HUES48 (cell line): ENCODE data around the gene CRYGD.
"Not testable (repeated sequence)": the region's sequence is repeated elsewhere in the genome, so short reads cannot be mapped to it uniquely, and the experiment has no call there.

Experiments
- H3K27ac ChIP-seq: one replicate; pipeline ENCODE4 v1.7.0; 2013; ENCODE audit warnings: low read depth, low read length, inconsistent platforms
- H3K27me3 ChIP-seq: 2 replicates; pipeline ENCODE4 v1.6.1; 2013; ENCODE audit warnings: mild to moderate bottlenecking, low read length; ENCODE audit not compliant: control insufficient read depth, insufficient read depth
- H3K36me3 ChIP-seq: 2 replicates; pipeline ENCODE4 v1.6.1; 2013; ENCODE audit warnings: low read length; ENCODE audit not compliant: control insufficient read depth, insufficient read depth
- H3K4me1 ChIP-seq: 2 replicates; pipeline ENCODE4 v1.6.1; 2013; ENCODE audit warnings: mild to moderate bottlenecking, low read length; ENCODE audit not compliant: control insufficient read depth, insufficient read depth
- H3K4me3 ChIP-seq: 2 replicates; pipeline ENCODE4 v1.5.1; 2013; ENCODE audit warnings: mild to moderate bottlenecking, low read depth, low read length
- H3K9ac ChIP-seq: 2 replicates; pipeline ENCODE4 v1.6.1; 2013; ENCODE audit warnings: mild to moderate bottlenecking, low read depth, low read length, moderate library complexity
- H3K9me3 ChIP-seq: 2 replicates; pipeline ENCODE4 v1.6.1; 2013; ENCODE audit warnings: low read length; ENCODE audit not compliant: control insufficient read depth, insufficient read depth

CRYGD gene

DNA sequence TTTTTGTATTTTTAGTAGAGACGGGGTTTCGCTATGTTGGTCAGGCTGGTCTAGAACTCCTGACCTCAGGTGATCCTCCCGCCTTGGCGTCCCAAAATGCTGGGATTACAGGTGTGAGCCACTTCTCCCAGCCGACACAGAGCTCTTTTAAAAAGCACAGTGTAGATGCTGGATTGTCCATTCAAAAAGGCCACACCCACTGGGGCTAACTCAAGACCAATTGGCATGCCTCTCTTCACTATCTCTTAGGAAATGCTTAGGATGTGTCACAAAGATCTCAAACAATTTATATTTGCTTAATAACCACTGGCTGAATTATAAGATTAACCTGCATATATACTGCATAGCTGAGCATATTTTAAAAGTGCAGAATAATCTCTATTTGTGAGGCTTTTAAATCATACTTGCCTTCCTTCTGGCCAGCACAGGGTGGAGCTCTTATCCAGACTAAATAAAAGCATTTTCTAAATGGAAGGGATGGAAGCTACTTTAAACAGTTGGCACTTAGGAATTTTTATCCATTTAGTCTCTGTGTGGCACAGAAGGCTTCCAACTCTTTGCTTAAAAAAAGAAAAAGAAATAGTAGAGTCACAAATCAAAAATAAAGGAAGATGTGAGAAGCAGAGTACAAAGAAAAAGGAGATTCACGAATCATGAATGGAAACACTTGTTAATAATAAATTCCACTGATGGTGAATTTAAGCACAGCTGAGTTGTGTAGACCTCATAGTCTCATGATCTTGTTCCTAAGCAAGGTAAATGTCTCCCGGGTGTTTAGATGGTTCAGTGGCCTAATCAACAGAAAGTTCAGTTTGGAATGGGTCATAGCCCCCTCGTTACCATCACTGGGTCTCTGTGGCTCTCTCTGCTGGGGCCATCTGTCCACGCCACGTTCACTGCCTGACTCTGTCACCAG, 22.4 kb downstream of the CRYGD start:
- H3K4me3 ChIP-seq, result no peak overlapping the region
- no peaks in the 10 kb centered on the region for H3K4me1 ChIP-seq
- no peaks in the 10 kb centered on the region for H3K36me3 ChIP-seq
- no peaks in the 10 kb centered on the region for H3K9me3 ChIP-seq
- H3K27me3 ChIP-seq, result no peaks in the 10 kb centered on the region
- no peak overlapping the region for H3K9ac ChIP-seq
- no peak overlapping the region for H3K27ac ChIP-seq

DNA sequence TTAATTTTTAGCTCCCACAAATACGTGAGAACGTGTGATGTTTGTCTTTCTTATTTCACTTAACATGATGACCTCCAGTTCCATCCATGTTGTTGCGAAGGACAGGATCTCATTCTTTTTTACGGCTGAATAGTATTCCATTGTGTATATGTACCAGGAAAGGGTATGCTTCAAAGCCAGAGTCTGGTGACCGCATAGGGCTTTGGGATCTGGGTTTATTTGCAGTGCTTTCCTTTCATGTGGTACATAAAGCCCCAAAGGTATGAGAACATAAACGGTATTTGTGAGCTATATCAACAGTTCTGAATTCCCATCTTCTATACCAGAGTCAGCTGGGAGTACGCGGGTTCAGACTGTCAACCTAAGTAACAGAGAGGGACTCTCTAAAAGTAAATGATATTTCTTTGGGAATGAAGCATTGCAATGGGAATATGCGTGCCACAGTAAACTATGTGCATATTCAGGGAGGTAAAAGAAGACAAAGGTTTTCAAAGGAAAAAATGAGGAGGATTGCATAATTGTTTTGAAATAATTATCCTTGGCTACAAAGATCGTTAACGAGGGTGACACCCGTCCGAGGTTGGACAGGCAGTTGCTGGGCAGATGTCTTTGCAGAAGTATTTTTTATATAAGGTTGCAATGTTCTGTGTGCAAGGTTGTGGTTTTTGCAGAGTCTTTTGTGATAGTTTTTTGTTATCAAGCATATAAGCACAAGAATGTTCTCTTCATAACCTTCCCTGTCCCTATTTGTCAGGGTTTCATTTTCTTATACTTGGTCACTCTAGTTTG, 24.4 kb downstream of the CRYGD start:
- Histone ChIP-seq H3K9me3 (no peaks in the 10 kb centered on the region), H3K36me3 (no peaks in the 10 kb centered on the region), H3K9ac (no peak overlapping the region), H3K27ac (no peak overlapping the region), H3K4me1 (no peaks in the 10 kb centered on the region), H3K27me3 (no peaks in the 10 kb centered on the region), H3K4me3 (no peak overlapping the region)

DNA sequence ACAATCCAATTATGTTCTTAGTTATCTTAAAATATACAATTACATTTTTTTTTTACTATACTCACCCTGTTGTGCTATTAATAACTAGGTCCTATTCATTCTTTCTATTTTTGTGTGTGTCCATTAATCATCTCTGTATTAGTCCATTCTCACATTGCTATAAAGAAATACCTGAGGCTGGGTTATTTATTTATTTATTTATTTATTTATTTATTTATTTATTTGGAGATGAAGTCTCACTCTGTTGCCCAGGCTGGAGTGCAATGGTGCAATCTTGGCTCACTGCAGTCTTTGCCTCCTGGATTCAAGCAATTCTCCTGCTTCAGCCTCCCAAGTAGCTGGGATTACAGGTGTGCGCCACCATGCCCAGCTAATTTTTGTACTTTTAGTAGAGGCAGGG, 25.6 kb downstream of the CRYGD start:
- not testable (repeated sequence) for H3K36me3 ChIP-seq, H3K4me1 ChIP-seq, H3K27ac ChIP-seq, H3K4me3 ChIP-seq, H3K9me3 ChIP-seq, H3K27me3 ChIP-seq, H3K9ac ChIP-seq

DNA sequence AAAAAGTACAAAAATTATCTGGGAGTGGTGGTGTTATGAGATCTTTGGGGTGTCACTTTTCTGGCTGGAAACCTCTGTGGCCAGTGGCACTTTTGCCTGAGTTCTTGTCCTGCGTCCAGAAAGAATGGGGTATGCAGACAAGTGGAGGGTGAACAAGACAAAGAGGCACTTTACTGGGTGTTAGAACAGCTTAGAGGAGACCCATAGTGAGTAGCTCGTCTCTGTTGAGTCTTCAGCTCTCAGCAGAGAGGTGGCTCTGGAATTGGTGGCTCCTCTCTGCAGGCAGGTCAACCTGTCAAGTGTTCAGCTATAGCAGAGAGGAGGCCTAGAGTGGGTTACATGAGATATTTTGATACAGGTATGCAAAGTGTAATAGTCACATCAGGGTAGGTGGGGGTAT, 26.1 kb downstream of the CRYGD start:
- H3K27me3 ChIP-seq, result no peaks in the 10 kb centered on the region
- H3K4me1 ChIP-seq, result no peaks in the 10 kb centered on the region
- no peak overlapping the region for H3K9ac ChIP-seq
- no peaks in the 10 kb centered on the region for H3K36me3 ChIP-seq
- H3K9me3 ChIP-seq, result no peaks in the 10 kb centered on the region
- no peak overlapping the region for H3K27ac ChIP-seq
- H3K4me3 ChIP-seq, result no peak overlapping the region

DNA sequence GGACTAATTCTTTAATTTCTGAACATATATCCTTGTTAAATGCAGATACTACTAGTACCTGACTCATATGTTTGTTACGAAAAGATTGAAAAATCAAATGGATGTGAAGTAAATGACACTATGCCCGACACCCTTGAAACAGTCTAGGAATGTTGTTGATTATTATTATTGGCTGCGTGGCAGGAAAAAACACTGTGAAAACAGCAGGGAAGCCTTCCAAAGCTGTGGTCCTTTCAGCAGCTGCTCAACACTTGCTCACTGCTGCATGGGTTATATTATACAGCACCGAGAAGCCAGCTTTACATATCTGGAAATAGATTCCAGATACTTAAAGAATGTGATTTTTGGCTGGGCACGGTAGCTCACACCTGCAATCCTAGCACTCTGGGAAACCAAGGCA, 26.5 kb downstream of the CRYGD start:
- H3K27ac ChIP-seq, result no peak overlapping the region
- no peak overlapping the region for H3K4me3 ChIP-seq
- no peaks in the 10 kb centered on the region for H3K27me3 ChIP-seq
- H3K4me1 ChIP-seq, result no peaks in the 10 kb centered on the region
- no peaks in the 10 kb centered on the region for H3K36me3 ChIP-seq
- no peaks in the 10 kb centered on the region for H3K9me3 ChIP-seq
- H3K9ac ChIP-seq, result no peak overlapping the region

DNA sequence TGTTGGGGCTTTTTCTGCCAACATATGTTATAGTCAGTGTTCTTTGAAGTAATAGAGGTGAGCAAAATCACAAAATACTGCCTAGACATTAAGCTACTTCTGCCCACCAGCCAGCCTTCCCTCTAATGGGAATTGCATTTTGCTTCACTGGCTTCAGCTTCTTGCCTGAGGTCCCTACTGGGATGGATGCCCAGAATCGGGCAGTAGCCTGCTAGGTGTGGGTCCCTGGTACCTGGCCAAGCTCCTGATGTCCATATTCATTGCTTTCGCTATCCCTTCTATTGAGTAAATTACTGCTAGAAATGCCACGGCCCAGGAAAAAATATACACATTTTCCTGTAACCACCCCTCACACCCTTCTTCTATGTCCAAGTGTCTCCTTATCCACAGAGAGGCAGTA, 27.0 kb downstream of the CRYGD start:
- no peak overlapping the region for H3K27ac ChIP-seq
- no peaks in the 10 kb centered on the region for H3K9me3 ChIP-seq
- H3K36me3 ChIP-seq, result no peaks in the 10 kb centered on the region
- H3K9ac ChIP-seq, result no peak overlapping the region
- H3K4me1 ChIP-seq, result no peaks in the 10 kb centered on the region
- H3K27me3 ChIP-seq, result no peaks in the 10 kb centered on the region
- H3K4me3 ChIP-seq, result no peak overlapping the region

DNA sequence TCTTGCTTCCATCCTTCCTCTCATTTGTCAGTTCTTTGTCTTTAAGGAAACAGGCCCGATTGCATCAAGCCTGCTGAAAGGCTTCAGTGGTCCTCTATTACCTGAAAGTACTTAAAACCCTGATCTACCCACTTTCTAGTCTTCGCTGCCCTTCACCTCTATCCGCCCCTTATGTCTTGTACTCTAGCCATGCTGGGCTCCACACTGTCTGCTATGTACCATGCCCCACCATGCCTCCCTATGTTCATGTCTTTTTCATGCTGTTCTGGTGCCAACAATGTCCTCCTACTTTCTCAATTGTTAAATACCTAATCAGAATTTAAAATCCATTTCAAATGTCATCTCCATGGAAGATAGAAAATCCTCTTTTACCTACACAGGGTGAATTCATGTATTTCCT, 28.2 kb downstream of the CRYGD start:
- Histone ChIP-seq H3K4me3 (no peak overlapping the region), H3K27ac (no peak overlapping the region), H3K4me1 (no peaks in the 10 kb centered on the region)

DNA sequence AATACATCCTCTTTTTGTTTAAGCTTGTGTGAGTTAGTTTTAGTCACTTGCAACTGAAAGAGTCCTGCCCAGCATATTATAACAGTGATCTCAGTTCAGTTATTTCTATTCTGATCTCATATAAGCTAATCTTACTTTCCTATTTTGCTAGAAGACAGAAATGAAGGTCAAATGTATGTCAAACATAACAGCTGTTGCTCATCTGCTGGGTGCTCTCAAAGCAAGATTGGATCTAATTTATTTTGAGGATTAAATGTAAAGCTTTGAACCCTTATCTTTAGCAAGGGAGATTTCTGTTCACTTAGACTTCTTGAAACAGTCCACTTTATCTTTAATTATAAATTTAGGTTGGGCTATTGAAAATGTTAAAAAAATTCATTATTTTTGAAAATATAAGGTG, 31.2 kb downstream of the CRYGD start:
- Histone ChIP-seq H3K4me1 (no peaks in the 10 kb centered on the region), H3K27ac (no peak overlapping the region), H3K9me3 (no peaks in the 10 kb centered on the region), H3K36me3 (no peaks in the 10 kb centered on the region), H3K27me3 (no peaks in the 10 kb centered on the region), H3K9ac (no peak overlapping the region), H3K4me3 (no peak overlapping the region)

More for the DNA sequence above, 28.2 kb downstream of the CRYGD start:
- no peaks in the 10 kb centered on the region for H3K9me3 ChIP-seq
- no peaks in the 10 kb centered on the region for H3K36me3 ChIP-seq
- H3K27me3 ChIP-seq, result no peaks in the 10 kb centered on the region
- H3K9ac ChIP-seq, result no peak overlapping the region

DNA sequence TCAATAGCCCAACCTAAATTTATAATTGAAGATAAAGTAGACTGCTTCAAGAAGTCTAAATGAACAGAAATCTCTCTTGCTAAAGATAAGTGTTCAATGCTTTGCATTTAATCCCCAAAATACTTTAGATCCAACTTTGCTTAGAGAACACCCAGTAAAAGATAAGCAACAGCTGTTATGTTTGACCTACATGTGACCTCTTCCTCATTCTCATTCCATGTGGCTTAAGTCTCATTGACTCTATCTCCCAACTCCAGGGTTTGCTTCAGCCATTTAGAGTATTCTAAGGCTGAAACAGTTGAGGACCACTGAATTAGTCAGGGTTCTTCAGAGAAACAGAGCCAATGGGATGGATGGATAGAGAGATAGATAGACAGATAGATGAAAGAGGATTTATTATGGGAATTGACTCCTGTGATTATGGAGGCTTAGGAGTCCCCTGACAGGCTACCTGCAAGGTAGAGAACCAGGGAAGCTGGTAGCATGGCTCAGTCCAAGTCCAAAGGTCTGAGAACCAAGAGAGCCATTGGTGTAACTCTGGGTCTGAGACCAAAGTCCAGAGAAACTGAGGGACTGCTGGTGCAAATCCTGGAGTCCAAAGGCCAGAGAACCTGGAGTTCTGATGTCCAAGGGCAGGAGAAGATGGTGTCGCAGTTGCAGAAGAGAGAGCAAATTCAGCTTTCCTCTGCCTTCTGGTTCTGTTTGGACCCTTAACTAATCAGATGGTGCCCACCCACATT, 32.1 kb downstream of the CRYGD start:
- Histone ChIP-seq H3K36me3 (no peaks in the 10 kb centered on the region), H3K9me3 (no peaks in the 10 kb centered on the region), H3K27me3 (no peaks in the 10 kb centered on the region), H3K4me3 (no peak overlapping the region), H3K4me1 (no peaks in the 10 kb centered on the region), H3K9ac (no peak overlapping the region), H3K27ac (no peak overlapping the region)

DNA sequence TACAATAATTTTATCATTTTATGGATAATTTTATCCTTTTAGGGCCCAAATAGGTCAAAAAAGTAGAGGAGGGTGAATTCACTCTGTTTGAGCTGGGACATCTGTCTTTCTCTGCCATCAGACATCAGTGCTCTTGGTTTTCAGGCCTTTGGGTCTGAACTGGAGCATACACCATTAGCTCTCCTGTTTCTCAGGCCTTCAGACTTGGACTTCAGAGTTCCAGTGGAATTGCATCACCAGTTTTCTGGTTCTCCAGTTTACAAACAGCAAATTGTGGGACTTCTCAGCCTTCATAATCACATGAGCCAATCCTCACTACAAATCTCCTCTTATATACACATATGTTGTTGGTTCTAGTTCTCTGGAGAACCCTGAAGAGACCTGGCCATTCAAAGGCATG, 33.9 kb downstream of the CRYGD start:
- no peak overlapping the region for H3K9ac ChIP-seq
- no peaks in the 10 kb centered on the region for H3K4me1 ChIP-seq
- H3K4me3 ChIP-seq, result no peak overlapping the region
- no peaks in the 10 kb centered on the region for H3K27me3 ChIP-seq
- no peak overlapping the region for H3K27ac ChIP-seq
- no peaks in the 10 kb centered on the region for H3K36me3 ChIP-seq
- H3K9me3 ChIP-seq, result no peaks in the 10 kb centered on the region

DNA sequence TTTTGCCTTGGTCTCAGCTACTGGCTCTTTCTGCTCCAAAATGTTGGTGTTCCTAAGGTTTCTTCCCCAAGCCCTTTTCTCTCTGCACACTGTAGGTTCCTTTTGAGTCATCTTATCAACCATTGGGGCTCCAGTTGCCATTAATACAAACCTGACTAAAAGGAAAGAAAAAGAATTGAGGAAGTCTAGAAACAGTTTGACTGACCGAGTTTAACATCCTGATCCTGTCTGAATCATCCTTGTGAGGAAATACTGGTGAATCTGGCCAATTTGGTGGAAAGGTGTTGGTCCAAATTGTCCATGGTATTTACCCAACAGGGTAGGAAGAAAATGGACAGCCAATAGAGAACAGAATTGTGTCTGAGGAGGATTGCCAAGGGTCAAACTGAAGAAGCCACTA, 38.3 kb downstream of the CRYGD start:
- no peaks in the 10 kb centered on the region for H3K4me1 ChIP-seq
- H3K27me3 ChIP-seq, result no peaks in the 10 kb centered on the region
- no peaks in the 10 kb centered on the region for H3K9me3 ChIP-seq
- H3K4me3 ChIP-seq, result no peak overlapping the region
- no peak overlapping the region for H3K9ac ChIP-seq
- no peaks in the 10 kb centered on the region for H3K36me3 ChIP-seq
- no peak overlapping the region for H3K27ac ChIP-seq
